Type B pancreatic cell (in vitro differentiated cells): ENCODE data around the gene SPNS2. TPM values are rescaled to one million over a fixed set of nuclear protein-coding genes. Genes with fewer than 3 reads are reported as not detected.

ENCODE experiments used
- DNase-seq: peaks from one replicate; pipeline ENCODE4 v3.0.0; 2021; ENCODE audit warnings: mixed read lengths; ENCODE audit not compliant: unreplicated experiment; ENCODE audit errors: extremely low spot score
- H3K27ac Mint-ChIP-seq: 2 replicates; pipeline ENCODE4 v1.8.0; 2021; ENCODE audit warnings: mild to moderate bottlenecking, mixed read lengths
- H3K27me3 Mint-ChIP-seq: 2 replicates; pipeline ENCODE4 v1.8.0; 2021; ENCODE audit warnings: mixed read lengths
- H3K36me3 Mint-ChIP-seq: 2 replicates; pipeline ENCODE4 v1.8.0; 2021; ENCODE audit warnings: mixed read lengths
- H3K4me1 Mint-ChIP-seq: one replicate; pipeline ENCODE4 v1.8.0; 2021; ENCODE audit warnings: mixed read lengths; ENCODE audit not compliant: unreplicated experiment
- H3K4me3 Mint-ChIP-seq: 2 replicates; pipeline ENCODE4 v1.8.0; 2021; ENCODE audit warnings: mild to moderate bottlenecking, mixed read lengths
- H3K9me3 Mint-ChIP-seq: 2 replicates; pipeline ENCODE4 v1.8.0; 2021; ENCODE audit warnings: mixed read lengths
- CTCF ChIP-seq: fragments of 200-600 bp; sonication (generic); conservative IDR thresholded peaks from 2 replicates; pipeline ENCODE4 v1.5.0; 2021; ENCODE audit warnings: antibody characterized with exemption, mild to moderate bottlenecking
- total RNA-seq: library from RNA; stranded (reverse); gene quantifications from 2 replicates; pipeline ENCODE4 v1.2.1, GENCODE V29; 2021; ENCODE audit warnings: low replicate concordance

SPNS2 gene
- total RNA-seq, 1 donor from 2014 or later = 16.1 TPM

GRCh38 chr17:4483012-4483840 lies 15.5 kb upstream of the SPNS2 start:
- no peak for DNase-seq
- no peak for TF ChIP-seq CTCF
- Mint-ChIP-seq H3K27ac (peak overlapping the region; percentile 62), H3K36me3 (no peaks in the 10 kb centered on the region), H3K9me3 (no peaks in the 10 kb centered on the region), H3K4me3 (no peak overlapping the region), H3K27me3 (peaks cover 4% of the 10 kb centered on the region), H3K4me1 (peaks cover 10% of the 10 kb centered on the region)

DNA sequence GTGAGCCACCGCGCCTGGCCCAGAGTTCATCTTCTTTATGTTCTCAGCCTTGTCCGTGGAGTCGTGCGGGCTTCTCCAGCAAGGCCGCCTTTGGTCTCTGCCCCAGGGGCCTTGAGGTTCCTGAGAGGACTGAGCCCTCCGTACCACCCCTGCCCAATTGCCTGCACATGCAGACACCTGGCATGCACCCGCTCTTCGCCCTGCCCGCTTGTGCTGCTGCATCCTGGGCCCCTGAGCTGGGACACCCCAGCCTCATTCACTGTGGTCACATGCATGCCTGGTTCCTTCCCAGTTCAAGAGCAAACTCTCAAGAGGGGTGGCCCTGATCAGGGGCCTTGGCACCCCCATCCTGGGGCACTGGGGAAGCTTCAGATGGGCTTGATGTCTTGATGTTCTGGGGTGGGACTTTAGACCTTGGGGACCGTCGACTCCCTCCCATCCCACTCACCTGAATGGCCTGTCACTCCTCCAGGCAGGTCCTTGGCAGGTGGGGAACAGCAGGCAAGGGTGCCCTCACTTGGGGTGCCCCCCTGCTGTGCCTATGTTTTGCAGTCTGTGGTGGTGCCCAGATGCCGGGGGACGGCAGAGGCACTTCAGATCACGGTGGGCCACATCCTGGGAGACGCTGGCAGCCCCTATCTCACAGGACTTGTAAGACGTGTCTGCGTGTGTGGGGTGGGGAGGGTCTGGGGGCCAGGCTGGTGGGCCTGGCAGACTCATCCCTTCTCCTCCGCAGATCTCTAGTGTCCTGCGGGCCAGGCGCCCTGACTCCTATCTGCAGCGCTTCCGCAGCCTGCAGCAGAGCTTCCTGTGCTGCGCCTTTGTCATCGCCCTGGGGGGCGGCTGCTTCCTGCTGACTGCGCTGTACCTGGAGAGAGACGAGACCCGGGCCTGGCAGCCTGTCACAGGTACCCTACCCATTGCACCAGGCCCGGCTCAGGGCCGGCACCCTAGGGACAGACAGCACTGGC lies 12.7 kb upstream of the SPNS2 start:
- H3K4me1 Mint-ChIP-seq = peaks cover 8% of the 10 kb centered on the region
- H3K9me3 Mint-ChIP-seq = no peaks in the 10 kb centered on the region
- no peak overlapping the region for H3K27ac Mint-ChIP-seq
- no peak for TF ChIP-seq CTCF
- H3K36me3 Mint-ChIP-seq = no peaks in the 10 kb centered on the region
- H3K27me3 Mint-ChIP-seq = peaks cover 4% of the 10 kb centered on the region
- no peak for DNase-seq
- H3K4me3 Mint-ChIP-seq = no peak overlapping the region

GRCh38 chr17:4487296-4487695 lies 11.4 kb upstream of the SPNS2 start:
- TF ChIP-seq CTCF = no peak
- Mint-ChIP-seq H3K36me3 (no peaks in the 10 kb centered on the region), H3K4me3 (no peak overlapping the region), H3K4me1 (peaks cover 4% of the 10 kb centered on the region), H3K9me3 (no peaks in the 10 kb centered on the region), H3K27ac (no peak overlapping the region), H3K27me3 (peaks cover 4% of the 10 kb centered on the region)
- no peak for DNase-seq

DNA sequence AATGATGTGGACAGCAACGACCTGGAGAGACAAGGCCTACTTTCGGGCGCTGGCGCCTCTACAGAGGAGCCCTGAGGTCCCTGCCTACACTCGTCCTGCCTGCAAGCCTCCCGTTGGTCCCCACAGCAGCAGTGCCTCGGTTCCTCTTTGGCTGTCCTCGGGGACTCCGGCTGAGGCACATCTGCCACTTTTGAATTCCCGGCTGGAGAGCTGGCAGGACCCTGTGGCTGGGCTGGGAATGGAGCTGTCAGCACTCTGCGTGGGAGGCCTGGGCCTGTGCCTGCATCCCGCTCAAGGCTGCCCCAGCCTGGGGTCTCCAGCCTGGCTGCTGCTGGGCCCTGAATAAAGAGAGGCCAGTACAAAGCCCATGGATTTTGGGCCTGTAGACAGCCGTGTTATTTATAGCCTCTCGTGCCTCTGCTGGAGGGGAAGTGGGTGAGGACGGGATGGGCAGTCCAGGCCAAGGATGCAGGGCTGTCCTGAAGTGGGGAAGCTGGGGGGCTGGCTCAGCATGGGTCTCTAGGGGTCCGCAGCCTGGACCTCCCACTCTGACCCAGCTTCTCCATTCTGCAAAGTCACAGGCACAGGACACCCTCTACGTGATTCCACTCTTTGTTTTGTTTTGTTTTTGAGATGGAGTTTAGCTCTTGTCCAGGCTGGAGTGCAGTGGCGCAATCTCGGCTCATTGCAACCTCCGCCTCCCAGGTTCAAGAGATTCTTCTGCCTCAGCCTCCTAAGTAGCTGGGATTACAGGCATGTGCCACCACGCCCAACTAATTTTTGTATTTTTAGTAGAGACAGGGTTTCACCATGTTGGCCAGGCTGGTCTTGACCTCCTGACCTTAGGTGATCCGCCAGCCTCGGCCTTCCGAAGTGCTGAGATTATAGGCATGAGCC lies 10.6 kb upstream of the SPNS2 start:
- peaks cover 4% of the 10 kb centered on the region for H3K27me3 Mint-ChIP-seq
- no peak overlapping the region for H3K27ac Mint-ChIP-seq
- H3K4me1 Mint-ChIP-seq = peaks cover 7% of the 10 kb centered on the region
- no peaks in the 10 kb centered on the region for H3K36me3 Mint-ChIP-seq
- H3K9me3 Mint-ChIP-seq = no peaks in the 10 kb centered on the region
- no peak overlapping the region for H3K4me3 Mint-ChIP-seq
- TF ChIP-seq CTCF = no peak
- DNase-seq = no peak

- DNase-seq = no peak
- Mint-ChIP-seq H3K4me1 (peaks cover 13% of the 10 kb centered on the region), H3K36me3 (no peaks in the 10 kb centered on the region), H3K27ac (no peak overlapping the region), H3K27me3 (peaks cover 3% of the 10 kb centered on the region), H3K9me3 (no peaks in the 10 kb centered on the region), H3K4me3 (no peak overlapping the region)
- no peak for TF ChIP-seq CTCF
Observed at GRCh38 chr17:4488989-4489595, 9.6 kb upstream of the SPNS2 start.
